GM21367 (cell line): Measurements from ENCODE around the gene ACKR3.

ENCODE experiments used
- ATAC-seq: cut with Tn5 transposase; IDR thresholded peaks from one replicate; pipeline ENCODE4 v1.9.1; 2021; ENCODE audit not compliant: unreplicated experiment

Gene ACKR3

GRCh38 chr2:236548179-236548921 is 21.3 kb upstream of the ACKR3 start:
- ATAC-seq, result no peak

- no peak for ATAC-seq
These were observed 20.5 kb upstream of the ACKR3 start for GRCh38 chr2:236549165-236549564.

GRCh38 chr2:236550290-236550689 is 19.3 kb upstream of the ACKR3 start:
- ATAC-seq, result no peak

GRCh38 chr2:236550701-236551465 is 18.7 kb upstream of the ACKR3 start:
- peak; percentile 38 for ATAC-seq

- no peak for ATAC-seq
These were observed 18.0 kb upstream of the ACKR3 start for GRCh38 chr2:236551471-236552211.

GRCh38 chr2:236552212-236552542 is 17.4 kb upstream of the ACKR3 start:
- no peak for ATAC-seq

GRCh38 chr2:236552581-236553363 is 16.9 kb upstream of the ACKR3 start:
- ATAC-seq, result no peak

GRCh38 chr2:236553522-236553921 is 16.1 kb upstream of the ACKR3 start:
- ATAC-seq, result no peak

- no peak for ATAC-seq
These were observed 14.9 kb upstream of the ACKR3 start for GRCh38 chr2:236554629-236555282.

- no peak for ATAC-seq
These were observed 14.1 kb upstream of the ACKR3 start for GRCh38 chr2:236555481-236555880.

GRCh38 chr2:236557306-236558030 is 12.2 kb upstream of the ACKR3 start:
- ATAC-seq, result no peak

- no peak for ATAC-seq
These were observed 11.6 kb upstream of the ACKR3 start for GRCh38 chr2:236558036-236558435.

- peak; percentile 45 for ATAC-seq
These were observed 10.3 kb upstream of the ACKR3 start for GRCh38 chr2:236558993-236559978.

GRCh38 chr2:236561874-236562273 is 7.8 kb upstream of the ACKR3 start:
- ATAC-seq, result no peak

GRCh38 chr2:236562434-236562833 is 7.2 kb upstream of the ACKR3 start:
- no peak for ATAC-seq

GRCh38 chr2:236563953-236564352 is 5.7 kb upstream of the ACKR3 start:
- ATAC-seq, result no peak

GRCh38 chr2:236565212-236565611 is 4.4 kb upstream of the ACKR3 start:
- ATAC-seq, result no peak

- ATAC-seq, result no peak
These were observed 3.7 kb upstream of the ACKR3 start for GRCh38 chr2:236565879-236566402.
